ENCODE results near the gene SENP3. TPM values are rescaled to one million over a fixed set of nuclear protein-coding genes. Genes with fewer than 3 reads are reported as not detected.

The SENP3 gene
- total RNA-seq, 2 experiments from 2014 or later: 60.2 to 63.2 TPM

GRCh38 chr17:7552621-7553051 is 9.1 kb upstream of the SENP3 start:
- H3K9me3 Mint-ChIP-seq: no peaks in the 10 kb centered on the region
- H3K27me3 Mint-ChIP-seq: no peaks in the 10 kb centered on the region
- DNase-seq: peak; percentile 70
- H3K27ac Mint-ChIP-seq: peak overlapping the region; percentile 87
- peak; percentile 70 for ATAC-seq
- peaks cover 1% of the 10 kb centered on the region for H3K36me3 Mint-ChIP-seq (ENCODE audit: low read depth)
- no peak for TF ChIP-seq CTCF (IDR thresholded peaks at IDR 0.05)
- H3K4me1 Mint-ChIP-seq (ENCODE audit: low read depth): peaks cover 67% of the 10 kb centered on the region
- ChIA-PET CTCF (interaction anchor here (1.1 to 3.0 kb wide), 8 partner anchors 8 to 117 kb away, joined by 3 to 27 read pairs (median 6); partner anchors contain the start of genes SENP3 and TMEM102), POLR2A (interaction anchor here (0.6 to 2.9 kb wide), 8 partner anchors 8 to 73 kb away, joined by 3 to 16 read pairs (median 4); partner anchors contain the start of genes POLR2A, SENP3 and ZBTB4)
- H3K4me3 Mint-ChIP-seq: peak overlapping the region; percentile 35
- intact Hi-C loops (cut with micrococcal nuclease): no loop called here

GRCh38 chr17:7553356-7553755 is 8.4 kb upstream of the SENP3 start:
- POLR2A ChIA-PET: interaction anchor here (0.7 to 2.9 kb wide), 6 partner anchors 8 to 69 kb away, joined by 3 to 16 read pairs (median 8); partner anchors contain the start of genes POLR2A and SENP3
- no peak for TF ChIP-seq CTCF (IDR thresholded peaks at IDR 0.05)
- peaks cover 70% of the 10 kb centered on the region for H3K4me1 Mint-ChIP-seq (ENCODE audit: low read depth)
- CTCF ChIA-PET: interaction anchor here (1.1 to 3.0 kb wide), 4 partner anchors 12 to 39 kb away, joined by 3 to 27 read pairs (median 6); no protein-coding TSS in a partner anchor
- H3K36me3 Mint-ChIP-seq (ENCODE audit: low read depth): peaks cover 1% of the 10 kb centered on the region
- peak overlapping the region; percentile 87 for H3K27ac Mint-ChIP-seq
- no peaks in the 10 kb centered on the region for H3K9me3 Mint-ChIP-seq
- intact Hi-C loops (cut with micrococcal nuclease): no loop called here
- DNase-seq (no peak), ATAC-seq (no peak)
- no peaks in the 10 kb centered on the region for H3K27me3 Mint-ChIP-seq
- peak overlapping the region; percentile 21 for H3K4me3 Mint-ChIP-seq

GRCh38 chr17:7555320-7555948 is 6.3 kb upstream of the SENP3 start:
- ChIA-PET POLR2A (interaction anchor here (0.7 kb wide), 1 partner anchor 17 kb away, joined by 3 read pairs; no protein-coding TSS in a partner anchor), CTCF (interaction anchor here (1.0 to 7.9 kb wide), 2 partner anchors 34 to 41 kb away, joined by 4 to 186 read pairs; no protein-coding TSS in a partner anchor)
- peak; percentile 8 for TF ChIP-seq CTCF (IDR thresholded peaks at IDR 0.05)
- no peak for DNase-seq
- H3K4me3 Mint-ChIP-seq: no peak overlapping the region
- no peaks in the 10 kb centered on the region for H3K27me3 Mint-ChIP-seq
- no peak for ATAC-seq
- peaks cover 74% of the 10 kb centered on the region for H3K4me1 Mint-ChIP-seq (ENCODE audit: low read depth)
- intact Hi-C loops (cut with micrococcal nuclease): no loop called here
- H3K36me3 Mint-ChIP-seq (ENCODE audit: low read depth): peaks cover 7% of the 10 kb centered on the region
- no peak overlapping the region for H3K27ac Mint-ChIP-seq
- no peaks in the 10 kb centered on the region for H3K9me3 Mint-ChIP-seq

- DNase-seq (peak; percentile 0), ATAC-seq (no peak)
- ChIA-PET POLR2A (interaction anchor here (1.0 to 2.8 kb wide), 5 partner anchors 23 to 71 kb away, joined by 3 to 19 read pairs (median 5); partner anchors contain the start of genes CD68 and POLR2A), CTCF (interaction anchor here (6.3 to 7.9 kb wide), 2 partner anchors 34 to 42 kb away, joined by 165 to 186 read pairs; no protein-coding TSS in a partner anchor)
- no peak for TF ChIP-seq CTCF (IDR thresholded peaks at IDR 0.05)
- Mint-ChIP-seq H3K27me3 (no peaks in the 10 kb centered on the region), H3K4me3 (no peak overlapping the region), H3K9me3 (no peaks in the 10 kb centered on the region), H3K27ac (no peak overlapping the region), H3K4me1 (ENCODE audit: low read depth) (peaks cover 68% of the 10 kb centered on the region), H3K36me3 (ENCODE audit: low read depth) (peaks cover 8% of the 10 kb centered on the region)
- intact Hi-C loops (cut with micrococcal nuclease): no loop called here
Observed at GRCh38 chr17:7556627-7557026, 5.1 kb upstream of the SENP3 start.
